Ascending aorta (tissue), 2 donors: ENCODE data around the gene UBE2G2. TPM values are rescaled to one million over a fixed set of nuclear protein-coding genes. Genes with fewer than 3 reads are reported as not detected.
A peak's percentile ranks its signal among the peaks of the same experiment; 100 is the strongest.

ENCODE experiments used
- DNase-seq, 2 donors: peaks; one replicate each; pipeline ENCODE4 v3.0.0-alpha.2; 2019; ENCODE audit warnings: low spot score in 2 of 2
- H3K27ac ChIP-seq, 2 donors: fragments of 200-600 bp; sonication (generic); one replicate each; pipeline ENCODE4 v1.5.1; 2016 to 2017; ENCODE audit warnings: mild to moderate bottlenecking in 1 of 2
- H3K27me3 ChIP-seq: fragments of 200-600 bp; sonication (generic); one replicate; pipeline ENCODE4 v1.5.1; 2017
- H3K36me3 ChIP-seq, 2 donors: fragments of 200-600 bp; sonication (generic); one replicate each; pipeline ENCODE4 v1.5.1; 2016
- H3K4me1 ChIP-seq, 2 donors: fragments of 200-600 bp; sonication (generic); one replicate each; pipeline ENCODE4 v1.5.1; 2016 to 2017; ENCODE audit warnings: mild to moderate bottlenecking in 1 of 2
- H3K4me3 ChIP-seq, 2 donors: fragments of 200-600 bp; sonication (generic); one replicate each; pipeline ENCODE4 v1.5.1; 2016 to 2017; ENCODE audit warnings: mild to moderate bottlenecking in 1 of 2
- H3K9me3 ChIP-seq, 2 donors: fragments of 200-600 bp; sonication (generic); one replicate each; pipeline ENCODE4 v1.5.1; 2016
- CTCF ChIP-seq, 3 experiments: fragments of 200-600 bp in 2 of 3; fragments of 450-650 bp in 1 of 3; sonication (generic) in 2 of 3; IDR thresholded peaks; one replicate each; pipeline ENCODE4 v1.5.1; 2016 to 2019; ENCODE audit warnings: antibody characterized with exemption in 3 of 3, mild to moderate bottlenecking in 1 of 3, moderate library complexity in 1 of 3
- intact Hi-C: fragments of 100-400 bp; cut with DNase I; formaldehyde crosslinking; loops from one replicate; pipeline ENCODE4 v1.15.1; 2023
- total RNA-seq: library from RNA; depleted of rRNA; stranded (reverse); fragments of >200 nt; gene quantifications from one replicate; pipeline ENCODE4 v1.1.0, GENCODE V29; 2016

The UBE2G2 gene
- total RNA-seq, 1 donor from 2014 or later = 58.1 TPM

GRCh38 chr21:44748621-44749020, 53.0 kb downstream of the UBE2G2 start:
- no peak for TF ChIP-seq CTCF (IDR thresholded peaks at IDR 0.05)
- Histone ChIP-seq H3K4me3 (no peak overlapping the region), H3K36me3 (no peaks in the 10 kb centered on the region), H3K27me3 (no peaks in the 10 kb centered on the region), H3K4me1 (no peaks in the 10 kb centered on the region), H3K9me3 (no peaks in the 10 kb centered on the region), H3K27ac (no peak overlapping the region)
- no peak for DNase-seq
- intact Hi-C loops = no loop called here

GRCh38 chr21:44742418-44743153, 59.0 kb downstream of the UBE2G2 start:
- intact Hi-C loops = no loop called here
- H3K9me3 ChIP-seq = peaks cover 7 to 8% of the 10 kb centered on the region in 2 donors
- no peaks in the 10 kb centered on the region for H3K36me3 ChIP-seq
- H3K27ac ChIP-seq = no peak overlapping the region
- DNase-seq = no peak
- H3K4me1 ChIP-seq = no peaks in the 10 kb centered on the region
- H3K4me3 ChIP-seq = no peak overlapping the region
- H3K27me3 ChIP-seq = no peaks in the 10 kb centered on the region
- TF ChIP-seq CTCF (IDR thresholded peaks at IDR 0.05) = no peak

- no peak for TF ChIP-seq CTCF (IDR thresholded peaks at IDR 0.05)
- H3K9me3 ChIP-seq = peaks cover 7 to 14% of the 10 kb centered on the region in 2 donors
- DNase-seq = peak in 1 of 2 donors; percentile 3
- intact Hi-C loops = no loop called here
- no peak overlapping the region for H3K27ac ChIP-seq
- H3K27me3 ChIP-seq = no peaks in the 10 kb centered on the region
- no peaks in the 10 kb centered on the region for H3K4me1 ChIP-seq
- H3K36me3 ChIP-seq = no peaks in the 10 kb centered on the region
- H3K4me3 ChIP-seq = no peak overlapping the region
These were observed 59.7 kb downstream of the UBE2G2 start for GRCh38 chr21:44741921-44742320.

- Histone ChIP-seq H3K9me3 (peaks cover 7 to 14% of the 10 kb centered on the region in 2 donors), H3K4me3 (no peak overlapping the region), H3K4me1 (no peaks in the 10 kb centered on the region), H3K36me3 (no peaks in the 10 kb centered on the region), H3K27me3 (no peaks in the 10 kb centered on the region), H3K27ac (no peak overlapping the region)
- intact Hi-C loops = no loop called here
- TF ChIP-seq CTCF (IDR thresholded peaks at IDR 0.05) = no peak
- peak in 1 of 2 donors; percentile 18 for DNase-seq
These were observed 60.9 kb downstream of the UBE2G2 start for GRCh38 chr21:44740742-44741141.

GRCh38 chr21:44739316-44739715, 62.3 kb downstream of the UBE2G2 start:
- DNase-seq = no peak
- Histone ChIP-seq H3K27ac (no peak overlapping the region), H3K9me3 (peaks cover 7 to 14% of the 10 kb centered on the region in 2 donors), H3K4me1 (no peaks in the 10 kb centered on the region), H3K27me3 (no peaks in the 10 kb centered on the region), H3K36me3 (no peaks in the 10 kb centered on the region), H3K4me3 (no peak overlapping the region)
- no peak for TF ChIP-seq CTCF (IDR thresholded peaks at IDR 0.05)
- intact Hi-C loops = no loop called here
